DND-41 (cell line): ENCODE results near the gene CBARP.
A peak's percentile ranks its signal among the peaks of the same experiment; 100 is the strongest.

Source experiments
- ATAC-seq: fragments of 200-7000 bp; cut with Tn5 transposase; 3 replicates; pipeline ENCODE4 v1.9.1; 2021; ENCODE audit warnings: low read depth; ENCODE audit not compliant: insufficient read depth
- DNase-seq: peaks from one replicate; pipeline ENCODE4 v3.0.0-alpha.2; 2020
- H2AFZ ChIP-seq: 2 replicates; pipeline ENCODE4 v1.6.0; 2012; ENCODE audit warnings: low read depth, low read length
- H3K27ac ChIP-seq: 2 replicates; pipeline ENCODE4 v1.5.1; 2012; ENCODE audit warnings: low read length, inconsistent platforms
- H3K27me3 ChIP-seq: fragments of 200-600 bp; sonication (generic); 2 replicates; pipeline ENCODE4 v1.6.0; 2012; ENCODE audit warnings: low read length, mild to moderate bottlenecking, inconsistent platforms; ENCODE audit not compliant: insufficient read depth, poor library complexity
- H3K36me3 ChIP-seq: 2 replicates; pipeline ENCODE4 v1.5.1; 2012; ENCODE audit warnings: low read length, inconsistent platforms; ENCODE audit not compliant: insufficient read depth
- H3K4me1 ChIP-seq: 2 replicates; pipeline ENCODE4 v1.5.1; 2012; ENCODE audit warnings: mild to moderate bottlenecking, low read length; ENCODE audit not compliant: insufficient read depth
- H3K4me2 ChIP-seq: 2 replicates; pipeline ENCODE4 v1.6.0; 2012; ENCODE audit warnings: mild to moderate bottlenecking, moderate library complexity, low read length, inconsistent platforms; ENCODE audit not compliant: insufficient read depth
- H3K4me3 ChIP-seq, 2 experiments: fragments of 200-600 bp in 1 of 2; shearing (Covaris generic) in 1 of 2; 2 replicates each; pipeline ENCODE4 v1.5.1; 2012 to 2016; ENCODE audit warnings: inconsistent platforms in 2 of 2, low read length in 2 of 2, mild to moderate bottlenecking in 2 of 2, low read depth in 1 of 2, moderate library complexity in 1 of 2
- H3K79me2 ChIP-seq: 2 replicates; pipeline ENCODE4 v1.6.0; 2012; ENCODE audit warnings: low read length, inconsistent platforms; ENCODE audit not compliant: insufficient read depth
- H3K9ac ChIP-seq: 2 replicates; pipeline ENCODE4 v1.6.0; 2012; ENCODE audit warnings: low read depth, mild to moderate bottlenecking, inconsistent platforms, low read length, moderate library complexity
- H3K9me3 ChIP-seq: 2 replicates; pipeline ENCODE4 v1.5.1; 2012; ENCODE audit warnings: low read length, moderate library complexity, mild to moderate bottlenecking, inconsistent platforms; ENCODE audit not compliant: insufficient read depth, severe bottlenecking
- H4K20me1 ChIP-seq: 2 replicates; pipeline ENCODE4 v1.6.0; 2012; ENCODE audit warnings: low read length; ENCODE audit not compliant: insufficient read depth
- EZH2 ChIP-seq: IDR thresholded peaks from 3 replicates; pipeline ENCODE4 v1.6.1; 2012; ENCODE audit warnings: borderline replicate concordance, low read depth, mild to moderate bottlenecking, moderate library complexity, low read length, inconsistent platforms; ENCODE audit not compliant: severe bottlenecking
- TF ChIP-seq, protein P1 (sequence below): IDR thresholded peaks from 2 replicates; pipeline ENCODE4 v1.5.1; 2012; ENCODE audit warnings: borderline replicate concordance, low read length, moderate library complexity, mild to moderate bottlenecking; ENCODE audit not compliant: poor library complexity, severe bottlenecking; ENCODE audit errors: extremely low read depth

Gene CBARP

DNA sequence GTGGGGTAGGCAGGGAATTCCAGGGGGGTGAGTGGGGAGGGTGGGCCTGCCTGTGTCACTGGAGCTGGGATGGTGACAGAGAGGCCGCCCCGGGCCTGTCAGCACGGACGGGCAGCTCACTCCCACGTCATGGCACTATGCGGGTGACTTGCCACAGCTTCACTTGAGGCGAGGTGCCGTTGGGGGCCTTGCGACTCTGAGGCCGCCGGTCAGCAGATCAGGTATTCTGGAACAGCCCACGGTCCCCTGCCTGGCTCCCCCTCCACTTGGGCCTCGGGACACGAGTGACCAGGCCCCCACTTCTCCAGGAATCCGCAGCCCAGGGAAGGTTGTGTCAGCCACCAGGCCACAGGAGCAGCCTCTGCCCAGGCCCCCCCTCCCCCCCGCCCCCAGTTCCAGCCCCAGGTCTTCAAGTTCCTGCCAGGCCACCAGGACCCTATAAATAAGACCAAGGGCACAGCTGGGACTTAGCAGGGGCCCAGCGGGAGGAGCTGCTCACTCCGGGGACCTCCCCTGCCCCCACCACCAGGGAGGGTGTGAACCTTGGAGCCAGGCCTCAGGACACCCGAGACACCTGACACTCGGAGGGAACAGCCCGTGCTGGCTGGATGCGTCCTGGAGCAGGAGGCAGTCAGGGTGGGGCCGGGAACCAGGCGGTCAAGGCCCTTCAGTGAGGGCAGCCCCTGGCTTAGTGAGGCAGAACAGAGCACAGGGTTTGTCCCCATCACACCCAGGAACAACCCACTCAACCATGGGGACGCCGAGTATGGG is 7.9 kb upstream of the CBARP start:
- Histone ChIP-seq H3K27me3 (no peaks in the 10 kb centered on the region), H3K4me3 (no peak overlapping the region), H3K9me3 (no peaks in the 10 kb centered on the region), H2AFZ (no peak overlapping the region), H3K27ac (no peak overlapping the region), H3K4me1 (peaks cover 45% of the 10 kb centered on the region), H3K36me3 (peaks cover 15% of the 10 kb centered on the region; the same call in 1 of the 2 replicates), H4K20me1 (peaks cover 20% of the 10 kb centered on the region), H3K9ac (no peak overlapping the region), H3K4me2 (no peak overlapping the region), H3K79me2 (peaks cover 44% of the 10 kb centered on the region)
- no peak for DNase-seq
- TF ChIP-seq, protein P1, sequence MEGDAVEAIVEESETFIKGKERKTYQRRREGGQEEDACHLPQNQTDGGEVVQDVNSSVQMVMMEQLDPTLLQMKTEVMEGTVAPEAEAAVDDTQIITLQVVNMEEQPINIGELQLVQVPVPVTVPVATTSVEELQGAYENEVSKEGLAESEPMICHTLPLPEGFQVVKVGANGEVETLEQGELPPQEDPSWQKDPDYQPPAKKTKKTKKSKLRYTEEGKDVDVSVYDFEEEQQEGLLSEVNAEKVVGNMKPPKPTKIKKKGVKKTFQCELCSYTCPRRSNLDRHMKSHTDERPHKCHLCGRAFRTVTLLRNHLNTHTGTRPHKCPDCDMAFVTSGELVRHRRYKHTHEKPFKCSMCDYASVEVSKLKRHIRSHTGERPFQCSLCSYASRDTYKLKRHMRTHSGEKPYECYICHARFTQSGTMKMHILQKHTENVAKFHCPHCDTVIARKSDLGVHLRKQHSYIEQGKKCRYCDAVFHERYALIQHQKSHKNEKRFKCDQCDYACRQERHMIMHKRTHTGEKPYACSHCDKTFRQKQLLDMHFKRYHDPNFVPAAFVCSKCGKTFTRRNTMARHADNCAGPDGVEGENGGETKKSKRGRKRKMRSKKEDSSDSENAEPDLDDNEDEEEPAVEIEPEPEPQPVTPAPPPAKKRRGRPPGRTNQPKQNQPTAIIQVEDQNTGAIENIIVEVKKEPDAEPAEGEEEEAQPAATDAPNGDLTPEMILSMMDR: no peak
- TF ChIP-seq EZH2: no peak
- no peak for ATAC-seq

DNA sequence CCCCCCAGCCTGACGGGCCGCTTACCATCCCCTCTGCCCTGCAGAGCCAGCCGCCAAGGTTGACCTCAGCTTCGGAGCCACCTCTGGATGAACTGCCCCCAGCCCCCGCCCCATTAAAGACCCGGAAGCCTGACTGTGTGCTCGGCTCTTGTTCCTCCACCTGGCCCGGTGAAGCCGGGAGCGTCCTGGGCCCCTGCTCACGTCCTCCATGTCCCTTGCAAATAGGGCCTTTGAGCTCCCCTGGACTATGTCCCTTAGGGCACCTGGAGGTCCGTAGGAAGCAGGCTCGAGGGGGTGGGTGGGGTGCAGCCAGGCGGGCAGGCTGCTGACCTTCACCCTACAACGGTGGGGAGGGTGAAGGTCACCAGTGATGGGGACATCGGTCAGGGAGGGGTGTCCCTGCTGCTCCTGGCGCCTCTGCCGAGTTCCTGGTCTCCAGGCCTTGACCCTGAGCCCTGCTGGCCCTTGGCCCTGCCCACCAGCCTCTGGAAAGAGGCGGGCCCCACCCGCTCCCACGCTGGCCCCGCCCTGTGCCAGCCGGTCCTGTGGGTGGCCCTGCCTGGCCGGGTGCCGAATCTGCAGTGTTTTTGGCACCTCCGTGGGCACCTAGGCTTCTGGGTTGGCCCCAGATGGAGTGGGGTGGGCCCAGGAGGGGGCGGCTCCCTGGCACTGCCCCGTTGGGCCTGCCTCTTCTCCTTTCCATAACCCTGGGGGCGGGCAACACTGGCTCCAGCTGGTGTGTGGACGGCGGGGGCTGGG is 7.1 kb upstream of the CBARP start:
- Histone ChIP-seq H3K4me3 (no peak overlapping the region), H4K20me1 (peaks cover 20% of the 10 kb centered on the region), H3K9me3 (no peaks in the 10 kb centered on the region), H3K79me2 (peaks cover 36% of the 10 kb centered on the region), H3K27ac (peak overlapping the region; percentile 11; the same call in 1 of the 2 replicates), H3K4me2 (peak overlapping the region; percentile 48), H2AFZ (no peak overlapping the region), H3K9ac (no peak overlapping the region), H3K27me3 (no peaks in the 10 kb centered on the region), H3K36me3 (peaks cover 15% of the 10 kb centered on the region; the same call in 1 of the 2 replicates), H3K4me1 (peaks cover 52% of the 10 kb centered on the region)
- ATAC-seq (no peak), DNase-seq (no peak)
- TF ChIP-seq, protein P1: no peak
- TF ChIP-seq EZH2: no peak

- no peak overlapping the region for H2AFZ ChIP-seq
- peak overlapping the region in 1 of 2 experiments; percentile 27; a peak in 1 of 4 replicates for H3K4me3 ChIP-seq
- TF ChIP-seq, protein P1: peak; percentile 96
- TF ChIP-seq EZH2: no peak
- 0 out of 2 replicates have a peak overlapping the region, but pooled peaks have one; percentile 11 for H3K27ac ChIP-seq
- peaks cover 34% of the 10 kb centered on the region for H3K79me2 ChIP-seq
- peak overlapping the region; percentile 96 for H3K4me2 ChIP-seq
- peaks cover 20% of the 10 kb centered on the region for H4K20me1 ChIP-seq
- peaks cover 59% of the 10 kb centered on the region for H3K4me1 ChIP-seq
- peak; percentile 86 for DNase-seq
- peak overlapping the region; percentile 36 for H3K9ac ChIP-seq
- H3K36me3 ChIP-seq: peaks cover 15% of the 10 kb centered on the region; the same call in 1 of the 2 replicates
- H3K27me3 ChIP-seq: no peaks in the 10 kb centered on the region
- no peaks in the 10 kb centered on the region for H3K9me3 ChIP-seq
- peak; percentile 66 for ATAC-seq
Measured at GRCh38 chr19:1243768-1244692, 6.2 kb upstream of the CBARP start.
